Embryonic facial prominence (tissue), 1 donor: ENCODE measurements around the gene FTCD.
"Not testable (repeated sequence)": the region's sequence is repeated elsewhere in the genome, so short reads cannot be mapped to it uniquely, and the experiment has no call there.

Source experiments
- DNase-seq: peaks from one replicate; pipeline ENCODE4 v3.0.0-alpha.2; 2016; ENCODE audit errors: extremely low spot score

The FTCD gene, protein sequence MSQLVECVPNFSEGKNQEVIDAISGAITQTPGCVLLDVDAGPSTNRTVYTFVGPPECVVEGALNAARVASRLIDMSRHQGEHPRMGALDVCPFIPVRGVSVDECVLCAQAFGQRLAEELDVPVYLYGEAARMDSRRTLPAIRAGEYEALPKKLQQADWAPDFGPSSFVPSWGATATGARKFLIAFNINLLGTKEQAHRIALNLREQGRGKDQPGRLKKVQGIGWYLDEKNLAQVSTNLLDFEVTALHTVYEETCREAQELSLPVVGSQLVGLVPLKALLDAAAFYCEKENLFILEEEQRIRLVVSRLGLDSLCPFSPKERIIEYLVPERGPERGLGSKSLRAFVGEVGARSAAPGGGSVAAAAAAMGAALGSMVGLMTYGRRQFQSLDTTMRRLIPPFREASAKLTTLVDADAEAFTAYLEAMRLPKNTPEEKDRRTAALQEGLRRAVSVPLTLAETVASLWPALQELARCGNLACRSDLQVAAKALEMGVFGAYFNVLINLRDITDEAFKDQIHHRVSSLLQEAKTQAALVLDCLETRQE

DNA sequence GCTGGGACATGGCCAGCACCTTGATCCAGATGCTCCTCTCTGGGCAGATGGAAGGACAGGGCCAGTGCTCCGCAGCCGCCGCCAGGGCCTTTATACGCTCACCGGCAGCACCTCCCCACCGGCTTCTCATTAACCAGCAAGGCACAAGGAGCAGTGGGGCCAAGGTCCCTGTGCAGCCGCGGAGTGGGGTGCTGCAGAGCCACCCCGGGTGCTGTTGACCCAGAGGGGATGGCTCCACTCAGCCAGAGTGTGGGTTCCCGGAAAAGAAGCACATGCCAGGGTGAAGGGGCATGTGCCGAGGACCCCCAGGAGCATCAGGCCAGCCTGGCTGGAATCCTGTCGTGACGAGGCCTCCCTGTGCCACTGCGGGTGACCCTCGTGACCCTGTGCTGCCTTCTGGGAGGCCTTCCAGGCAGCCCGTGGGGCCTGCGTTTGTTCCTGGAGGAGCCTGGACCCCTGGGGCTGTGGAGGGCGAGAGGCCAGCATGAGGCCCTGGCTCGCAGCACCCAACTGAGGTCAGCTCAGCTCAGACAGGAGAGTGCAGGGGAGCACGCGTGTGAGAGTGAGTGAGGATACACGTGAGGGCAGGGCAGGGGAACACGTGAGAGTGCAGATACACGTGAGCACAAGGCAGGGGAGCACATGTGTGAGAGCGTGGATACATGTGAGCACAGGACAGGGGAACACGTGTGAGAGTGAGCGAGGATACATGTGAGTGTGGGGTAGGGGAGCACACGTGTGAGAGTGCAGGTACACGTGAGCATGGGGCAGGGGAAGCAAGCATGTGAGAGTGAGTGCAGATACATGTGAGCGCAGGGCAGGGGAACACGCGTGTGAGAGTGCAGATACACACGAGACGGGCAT lies at the start of gene FTCD:
Gene FTCD (minus strand): TSS at position 66 of the 864 bp plus-strand sequence. CDS start 56 bp downstream, at position 10.
- no peak for DNase-seq

DNA sequence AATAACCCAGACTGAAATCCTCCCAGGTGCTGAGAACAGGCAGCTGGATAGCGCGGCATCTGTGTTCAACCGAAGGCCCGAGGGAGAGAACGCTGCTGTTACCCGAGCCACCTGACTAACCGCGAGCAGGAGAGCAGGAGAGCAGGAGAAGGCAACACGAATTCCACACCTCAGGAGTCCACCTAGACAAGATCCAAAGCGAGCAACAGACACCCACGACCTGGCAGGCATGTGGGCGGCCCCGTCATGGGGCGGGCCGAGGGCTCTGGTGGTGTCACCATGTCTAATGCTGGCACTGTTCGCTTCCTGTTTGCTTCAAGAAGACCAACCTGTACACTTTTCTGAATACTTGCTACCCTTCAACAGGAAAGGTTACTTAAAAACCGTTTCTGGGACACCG lies 49.8 kb upstream of the FTCD start:
- no peak for DNase-seq

DNA sequence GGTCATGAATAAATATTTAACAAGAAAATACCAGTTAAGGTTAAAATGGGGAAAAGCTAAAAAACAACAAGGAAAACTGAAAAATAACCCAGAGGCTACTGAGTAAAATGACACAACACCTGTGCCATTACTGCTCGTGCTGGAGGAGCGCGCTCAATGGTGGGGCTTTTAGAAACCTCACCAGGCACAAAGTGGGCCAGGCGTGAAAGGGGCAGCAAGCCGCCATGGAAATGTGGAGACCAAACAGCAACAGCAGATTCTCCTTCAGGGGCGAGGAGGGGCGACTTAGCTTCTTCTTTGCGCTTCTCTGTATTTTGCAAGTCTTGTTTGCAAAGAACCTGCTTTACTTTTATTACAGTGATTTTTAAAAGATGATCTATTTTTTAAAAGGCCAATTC lies 47.8 kb upstream of the FTCD start:
- DNase-seq = no peak

DNA sequence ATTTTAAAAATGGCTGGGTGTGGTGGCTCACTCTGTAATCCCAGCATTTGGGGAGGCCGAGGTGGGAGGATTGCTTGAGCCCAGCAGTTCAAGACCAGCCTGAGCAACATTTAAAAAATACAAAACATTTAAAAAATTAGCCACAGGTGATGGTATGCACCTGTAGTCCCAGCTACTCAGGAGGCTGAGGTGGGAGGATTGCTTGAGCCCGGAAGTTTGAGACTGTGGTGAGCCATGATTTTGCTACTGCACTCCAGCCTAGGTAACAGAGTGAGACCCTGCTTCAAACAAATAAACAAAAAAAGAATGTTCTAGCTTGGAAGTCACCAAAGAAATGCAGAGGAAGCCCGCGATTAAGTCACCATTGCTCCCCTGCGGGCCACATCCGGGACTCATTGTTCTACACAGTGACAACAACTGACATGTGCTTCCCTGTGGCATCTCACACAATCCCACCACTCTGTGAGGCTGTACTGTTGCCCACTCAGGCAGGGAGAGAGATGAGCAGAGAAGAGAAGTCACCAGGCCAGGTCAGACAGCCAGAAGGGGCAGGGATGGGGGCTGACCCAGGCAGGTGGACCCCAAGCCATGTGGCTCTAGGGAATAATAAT lies 47.3 kb upstream of the FTCD start:
- no peak for DNase-seq

DNA sequence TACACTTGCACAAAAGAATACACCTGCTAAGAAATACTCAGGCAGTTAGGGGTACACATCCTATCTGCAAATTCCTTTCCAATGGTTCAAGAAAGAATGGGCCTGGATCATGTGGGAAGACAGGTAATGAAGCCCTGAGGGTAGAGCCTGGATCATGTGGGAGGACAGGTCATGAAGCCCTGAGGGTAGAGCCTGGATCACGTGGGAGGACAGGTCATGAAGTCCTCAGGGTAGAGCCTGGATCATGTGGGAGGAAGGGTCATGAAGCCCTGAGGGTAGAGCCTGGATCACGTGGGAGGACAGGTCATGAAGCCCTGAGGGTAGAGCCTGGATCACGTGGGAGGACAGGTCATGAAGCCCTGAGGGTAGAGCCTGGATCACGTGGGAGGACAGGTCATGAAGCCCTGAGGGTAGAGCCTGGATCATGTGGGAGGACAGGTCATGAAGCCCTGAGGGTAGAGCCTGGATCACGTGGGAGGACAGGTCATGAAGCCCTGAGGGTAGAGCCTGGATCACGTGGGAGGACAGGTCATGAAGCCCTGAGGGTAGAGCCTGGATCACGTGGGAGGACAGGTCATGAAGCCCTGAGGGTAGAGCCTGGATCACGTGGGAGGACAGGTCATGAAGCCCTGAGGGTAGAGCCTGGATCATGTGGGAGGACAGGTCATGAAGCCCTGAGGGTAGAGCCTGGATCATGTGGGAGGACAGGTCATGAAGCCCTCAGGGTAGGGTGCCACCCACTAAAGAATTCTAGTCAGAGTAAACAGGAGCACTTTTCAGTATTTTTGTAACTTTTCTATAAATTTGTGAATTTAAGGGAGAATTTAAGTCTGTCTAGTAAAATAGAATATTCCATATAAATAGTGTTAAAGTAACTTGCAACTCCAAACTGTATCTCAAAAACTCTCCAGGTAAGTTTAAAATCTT lies 45.8 kb upstream of the FTCD start:
- DNase-seq = not testable (repeated sequence)

DNA sequence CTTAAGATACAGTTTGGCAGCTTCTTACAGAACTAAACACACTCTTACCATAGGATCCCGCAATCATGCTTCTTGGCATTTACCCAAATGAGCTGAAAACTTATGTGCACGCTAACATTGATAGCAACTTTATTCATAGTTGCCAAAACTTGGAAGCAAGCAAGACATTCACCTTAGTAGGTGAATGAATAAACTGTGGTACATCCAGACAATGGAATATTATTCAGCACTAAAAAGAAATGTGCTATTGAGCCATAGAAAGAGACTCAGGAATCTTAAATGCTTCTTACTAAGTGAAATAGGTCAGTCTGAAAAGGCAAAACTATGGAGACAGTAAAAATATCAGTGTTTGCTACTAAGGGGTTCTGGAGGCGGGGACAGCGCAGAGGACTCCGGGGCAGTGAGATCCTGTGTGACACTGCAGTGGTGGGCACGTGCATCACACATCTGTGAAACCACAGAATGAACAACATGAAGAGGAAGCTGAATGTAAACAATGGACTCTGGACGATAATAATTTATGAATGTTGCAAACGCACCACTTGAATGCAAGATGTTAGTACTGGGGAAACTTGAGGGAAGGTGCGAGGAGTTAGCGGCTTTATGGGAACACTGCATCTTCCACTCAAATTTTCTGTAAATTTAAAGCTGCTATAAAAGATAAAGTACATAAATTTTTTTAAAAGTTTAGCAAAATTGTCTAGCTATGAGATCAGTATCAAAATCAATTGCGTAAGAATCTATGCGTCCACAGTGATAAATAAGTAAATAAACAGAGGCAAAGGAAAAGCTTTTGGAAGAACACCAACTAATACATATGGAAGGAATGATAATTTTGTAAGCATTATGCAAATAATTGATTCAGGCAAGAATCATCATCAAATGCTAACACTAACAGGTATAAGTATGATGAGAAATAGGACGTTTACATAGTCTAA lies 44.3 kb upstream of the FTCD start:
- DNase-seq = no peak

DNA sequence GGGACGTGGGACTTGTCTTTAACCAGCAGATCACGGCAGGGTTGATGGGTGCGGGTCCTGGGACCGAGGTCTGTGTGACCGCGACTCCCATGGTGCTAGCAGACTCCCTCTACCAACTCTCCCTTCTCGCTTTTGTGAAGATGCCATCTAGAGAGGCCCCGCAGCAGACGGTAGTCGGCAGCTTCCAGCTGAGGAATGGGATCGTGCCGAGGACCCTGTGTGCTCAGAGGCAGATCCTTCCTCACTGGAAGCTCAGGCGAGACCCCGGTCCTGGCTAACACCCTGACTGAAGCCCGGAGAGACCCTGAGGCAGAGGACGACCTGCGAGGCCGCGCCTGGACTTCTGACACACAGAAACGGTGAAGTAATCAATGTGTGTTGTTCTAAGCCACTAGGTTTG lies 41.4 kb upstream of the FTCD start:
- no peak for DNase-seq

DNA sequence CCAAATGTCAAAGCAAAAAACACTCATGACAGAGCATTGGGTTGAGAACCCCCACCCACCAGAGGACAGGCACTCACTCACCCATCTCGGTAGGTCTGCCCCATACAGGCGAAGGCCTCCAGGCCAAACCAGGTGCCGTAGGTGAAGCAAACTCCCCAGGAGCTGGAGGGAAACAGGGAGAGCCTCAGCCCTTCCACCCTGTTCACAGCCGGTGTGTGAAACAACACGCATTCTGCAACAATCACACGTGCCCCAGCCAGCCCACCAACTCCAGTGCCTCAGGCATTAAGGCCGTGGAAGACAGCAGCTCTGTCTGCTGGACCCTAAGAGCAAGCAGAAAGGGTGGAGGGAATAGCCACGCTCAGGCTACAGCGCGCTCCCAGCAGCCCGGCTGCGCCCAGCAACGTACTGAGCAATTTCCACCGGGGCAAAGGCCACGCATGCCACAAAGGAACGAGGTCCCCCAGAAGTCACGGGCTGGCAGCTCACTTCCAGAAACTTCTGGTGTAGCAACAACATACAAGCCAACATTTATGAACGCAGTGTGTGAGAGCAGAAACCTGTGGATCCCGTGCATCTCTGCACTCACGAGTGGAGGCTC lies 40.3 kb upstream of the FTCD start:
- DNase-seq = no peak

DNA sequence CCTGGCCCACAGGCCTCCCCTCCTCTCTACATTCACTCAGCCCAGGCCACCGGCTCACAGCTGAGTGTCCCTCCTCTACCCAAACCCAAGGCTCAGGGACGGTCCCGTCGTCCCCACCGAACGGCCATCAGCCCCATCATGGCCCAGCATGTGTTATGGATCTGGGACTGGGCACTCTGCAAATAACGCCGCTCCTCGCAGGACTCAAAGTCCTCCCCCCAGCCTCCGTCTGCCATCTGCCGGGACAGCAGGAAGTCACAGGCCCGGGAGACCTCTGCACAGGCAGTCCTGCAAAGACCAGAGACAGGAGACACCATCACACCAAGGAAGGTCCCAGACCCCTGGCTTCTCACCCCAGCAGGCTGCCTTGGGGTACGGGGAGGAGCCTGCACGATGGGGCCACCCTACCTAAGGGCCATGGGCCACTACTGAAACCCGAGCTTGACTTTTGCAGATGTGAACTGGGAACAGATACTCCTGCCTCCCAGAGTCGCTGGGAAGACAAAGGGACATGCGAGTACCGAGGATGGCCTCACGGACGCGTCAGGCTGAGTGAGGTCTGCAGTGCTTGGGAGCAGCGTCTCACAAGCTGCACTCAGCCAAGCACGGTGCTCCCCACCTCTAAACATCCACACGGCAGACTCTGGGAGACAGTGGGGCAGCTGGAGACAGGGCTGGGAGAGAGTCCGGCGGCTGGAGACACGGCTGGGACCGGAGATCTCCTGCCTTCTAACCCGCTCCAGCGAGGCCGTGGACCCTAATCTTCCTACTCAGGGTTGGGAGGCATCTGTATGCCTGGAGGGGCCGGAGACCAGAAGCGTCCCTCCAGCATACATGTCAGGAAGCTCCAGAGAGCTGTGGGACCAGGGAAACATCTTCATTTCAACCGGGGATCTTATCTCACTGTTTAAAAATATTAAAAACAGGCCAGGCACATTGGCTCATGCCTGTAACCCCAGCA lies 39.3 kb upstream of the FTCD start:
- no peak for DNase-seq

DNA sequence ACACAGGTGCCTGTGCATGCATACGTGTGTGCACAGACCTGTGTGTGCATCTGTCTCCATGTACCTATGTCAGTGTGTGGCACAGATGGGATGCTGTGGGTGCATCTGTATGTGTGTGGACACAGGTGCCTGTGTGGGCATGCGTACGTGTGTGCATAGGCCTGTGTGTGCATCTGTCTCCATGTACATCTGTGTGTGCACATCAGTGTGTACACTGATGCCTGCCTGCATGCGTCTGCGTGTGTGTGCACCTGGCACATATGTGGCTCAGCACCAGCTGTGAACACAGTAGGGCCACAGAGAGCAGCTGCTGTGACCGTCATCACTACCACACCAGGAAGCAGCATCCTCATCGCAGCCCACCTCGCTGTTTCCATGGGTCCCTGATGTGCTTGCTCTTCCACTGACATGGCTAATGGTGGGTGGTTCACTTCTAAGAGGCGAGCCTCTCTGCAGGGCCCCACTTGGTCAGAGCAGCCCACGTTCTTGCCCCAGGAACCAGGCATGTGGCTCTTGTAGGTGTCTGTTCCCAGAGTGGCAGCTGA lies 38.5 kb upstream of the FTCD start:
- DNase-seq = no peak

DNA sequence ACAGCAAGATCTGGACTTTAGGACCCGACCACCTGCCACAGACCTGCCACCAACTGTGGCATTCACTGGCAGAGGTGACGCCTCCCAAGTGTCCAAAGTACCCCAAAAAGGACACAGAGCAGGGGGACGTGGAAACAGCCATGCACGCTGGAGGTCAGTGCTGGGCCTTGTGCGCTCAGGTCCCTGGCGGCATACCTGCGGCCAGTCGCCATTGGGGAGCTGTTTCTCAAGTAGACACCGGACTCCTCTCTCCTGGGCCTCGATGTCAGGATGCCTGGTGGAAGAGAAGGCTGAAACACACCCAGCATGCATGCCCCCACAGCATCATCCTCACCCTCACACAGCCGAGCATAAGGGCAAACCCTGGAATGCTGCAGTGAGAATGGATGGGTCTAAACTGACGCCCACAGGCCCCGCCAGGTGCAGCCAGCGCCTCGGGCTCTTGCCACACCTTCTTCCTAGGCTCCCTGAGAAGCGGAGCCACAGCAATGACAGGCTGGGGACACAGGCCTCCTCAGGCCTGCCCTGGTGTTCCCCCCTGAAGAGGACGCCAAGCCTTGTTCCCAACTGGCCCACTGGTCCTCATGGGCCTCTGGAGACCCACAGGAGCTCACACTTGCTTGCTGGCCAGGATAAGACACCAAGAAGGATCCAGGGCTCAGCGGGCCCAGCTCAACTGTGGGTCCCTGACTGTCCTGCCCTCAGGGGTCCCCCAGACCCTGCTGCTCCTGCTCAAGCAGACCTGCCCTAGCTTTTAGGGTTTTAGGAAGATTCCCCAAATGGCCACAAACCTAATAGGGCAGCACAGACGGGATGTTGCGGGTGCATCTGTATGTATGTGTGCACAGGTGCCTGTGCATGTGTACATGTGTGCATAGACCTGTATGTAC lies 36.6 kb upstream of the FTCD start:
- DNase-seq = no peak

DNA sequence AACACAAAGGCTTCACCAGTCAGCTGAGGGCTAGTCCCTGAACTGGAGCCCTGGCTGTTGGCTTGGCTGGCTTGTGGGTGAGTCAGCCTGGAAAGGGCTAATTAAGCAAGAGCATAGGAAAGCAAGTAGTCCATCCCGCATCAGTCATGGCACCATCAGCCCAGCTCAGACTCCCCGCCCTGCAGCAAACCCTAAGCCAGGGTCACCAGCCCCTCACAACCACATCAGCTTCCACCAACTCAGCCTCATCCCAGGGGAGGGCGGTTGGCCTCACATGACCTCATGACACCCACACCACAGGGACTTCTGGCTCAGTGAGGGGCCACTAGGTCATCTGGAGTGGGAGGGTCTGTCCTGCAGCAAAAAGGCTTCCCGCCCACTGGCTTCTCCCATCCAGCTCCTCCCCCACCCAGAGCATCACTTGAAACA lies 35.9 kb upstream of the FTCD start:
- DNase-seq = no peak

DNA sequence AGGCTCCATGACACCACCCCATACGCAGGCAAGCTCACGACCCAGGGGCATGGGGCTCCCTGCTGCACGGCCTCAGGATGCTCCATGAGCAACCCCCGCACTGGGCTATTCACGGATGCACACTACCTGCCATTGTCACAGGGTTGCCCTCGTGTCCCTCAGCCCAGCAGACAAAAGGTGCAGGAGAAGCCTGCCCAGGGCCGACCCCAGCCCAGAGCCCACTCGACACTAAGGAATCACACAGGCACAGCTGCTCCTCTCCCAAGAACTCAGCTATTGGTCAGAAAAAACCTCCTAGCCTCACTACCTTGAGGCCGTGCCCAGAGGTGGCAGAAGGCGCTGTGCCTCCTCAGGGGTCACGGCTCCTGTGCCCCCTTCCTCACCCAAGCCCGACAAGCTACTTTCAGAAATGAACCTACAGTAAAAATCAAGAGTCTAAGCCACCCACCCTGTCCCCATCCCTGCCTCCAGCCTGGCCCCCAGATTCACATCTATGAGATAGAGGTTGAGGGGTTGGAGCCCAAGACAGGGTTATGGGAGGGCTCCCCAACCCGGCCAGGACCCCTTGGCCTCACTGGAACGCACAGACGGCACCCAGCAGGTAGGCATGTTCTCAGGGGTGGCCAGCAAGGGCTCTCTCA lies 35.2 kb upstream of the FTCD start:
- DNase-seq = no peak

DNA sequence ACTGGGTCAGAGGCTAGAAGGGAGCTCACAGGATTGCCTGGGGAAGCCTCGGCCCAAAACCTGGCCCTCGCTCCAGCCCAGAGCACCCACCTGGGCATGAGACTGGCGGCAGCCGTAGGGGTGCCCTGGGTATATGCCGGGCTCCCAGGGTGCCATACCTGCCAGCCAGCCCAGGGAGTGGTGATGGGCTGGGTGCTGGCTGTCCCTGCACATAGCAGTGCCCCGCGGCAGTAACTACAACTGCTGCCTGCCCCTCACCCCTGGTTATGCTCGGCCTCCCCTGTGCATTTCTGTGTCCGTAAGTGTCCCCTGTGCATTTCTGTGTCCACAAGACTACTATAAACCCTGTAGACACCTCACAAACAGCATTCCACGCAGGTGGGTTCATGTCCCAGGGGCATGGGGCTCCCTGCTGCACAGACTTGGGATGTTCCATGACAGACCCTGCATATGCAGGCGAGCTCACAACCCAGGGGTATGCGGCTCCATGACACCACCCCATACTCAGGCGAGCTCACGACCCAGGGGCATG lies 34.6 kb upstream of the FTCD start:
- DNase-seq = no peak

DNA sequence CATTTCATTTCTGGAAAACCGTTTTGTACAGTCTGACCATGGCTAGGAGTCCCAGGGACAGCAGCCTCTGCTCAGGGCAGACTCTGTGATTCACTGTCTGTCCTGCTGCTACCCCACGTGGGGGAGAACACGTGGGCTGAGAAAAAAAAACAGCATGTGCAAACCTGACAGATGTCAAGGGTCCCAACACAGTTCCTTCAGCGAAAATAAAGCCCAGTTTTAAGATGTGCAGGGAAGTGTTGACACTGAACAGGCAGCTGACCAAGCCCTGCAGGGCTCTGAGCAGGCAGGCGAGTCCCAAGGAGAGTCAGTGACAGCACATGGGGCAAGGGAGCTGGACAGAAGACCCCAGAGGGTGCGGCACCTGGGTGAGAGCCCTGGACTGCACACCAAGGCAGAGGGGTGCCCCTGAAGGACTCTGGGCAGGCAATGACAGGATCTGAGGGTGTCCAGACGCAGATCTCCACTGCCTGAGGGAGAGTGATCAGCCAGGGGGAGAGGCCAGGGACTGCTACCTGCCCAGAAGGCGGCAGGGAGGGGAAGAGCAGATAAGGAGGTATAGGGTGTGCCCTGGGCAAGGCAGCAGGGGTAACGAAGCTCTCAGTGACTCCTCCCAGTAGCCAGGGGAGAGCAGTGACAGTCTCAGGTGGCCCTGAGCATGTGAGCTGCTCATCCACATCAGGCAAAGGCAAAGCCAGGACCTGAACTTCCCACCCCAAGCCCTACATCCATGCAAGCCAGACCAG lies 34.0 kb upstream of the FTCD start:
- no peak for DNase-seq
